ENCODE measurements around the gene MAP4K5. TPM values are rescaled to one million over a fixed set of nuclear protein-coding genes. Genes with fewer than 3 reads are reported as not detected.

Gene MAP4K5
- total RNA-seq, 1 experiment from 2014 or later = 42.7 TPM

DNA sequence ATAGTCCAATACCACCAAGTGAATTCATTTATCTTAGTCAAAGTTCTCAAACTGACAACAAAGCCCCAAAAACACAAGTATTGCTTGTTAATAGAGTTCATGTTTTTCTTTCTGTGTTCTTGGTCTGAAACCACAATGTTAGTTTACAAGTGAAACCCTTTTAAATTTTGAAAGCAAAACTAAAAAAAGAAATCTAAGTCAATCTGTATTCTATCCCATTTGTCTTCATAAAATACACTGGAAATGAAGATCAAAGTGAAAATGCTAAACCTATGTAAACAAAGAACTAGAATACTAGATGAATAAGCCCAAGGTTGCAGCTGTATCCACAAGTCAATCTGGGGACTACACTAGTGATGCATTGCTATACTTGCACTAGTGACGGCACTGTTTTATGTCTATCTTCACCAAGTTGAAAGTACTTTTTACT is 10.4 kb downstream of the MAP4K5 start:
- Histone ChIP-seq H3K9me3 (ENCODE audit: control insufficient read depth, low read depth, low read length) (no peaks in the 10 kb centered on the region), H4K20me1 (ENCODE audit: control insufficient read depth, insufficient read depth, insufficient read length) (no peaks in the 10 kb centered on the region), H4K8ac (replicated peaks; ENCODE audit: insufficient read length, low read depth, low read length) (no peak overlapping the region), H2AFZ (ENCODE audit: low read length) (no peak overlapping the region), H2BK5ac (ENCODE audit: insufficient read length, low read length) (no peak overlapping the region), H4K5ac (ENCODE audit: insufficient read length, low read depth, low read length) (no peak overlapping the region), H3K4ac (ENCODE audit: low read depth, low read length) (no peak overlapping the region), H2BK12ac (ENCODE audit: insufficient read length, low read depth, low read length) (no peak overlapping the region), H3K79me2 (ENCODE audit: insufficient read depth, low read length) (peaks cover 30% of the 10 kb centered on the region; the same call in 1 of the 2 replicates), H3K14ac (ENCODE audit: insufficient read depth, low read length) (no peak overlapping the region), H3K4me2 (ENCODE audit: insufficient read depth, insufficient read length, low read length) (no peak overlapping the region), H4K91ac (ENCODE audit: insufficient read length, low read depth, low read length) (no peak overlapping the region), H3K79me1 (ENCODE audit: insufficient read depth, low read depth, low read length, poor library complexity, severe bottlenecking) (peaks cover 11% of the 10 kb centered on the region), H3K56ac (ENCODE audit: insufficient read length, low read depth, low read length) (no peak overlapping the region), H3T11ph (ENCODE audit: low read length) (no peak overlapping the region), H2BK20ac (ENCODE audit: low read depth, low read length, poor library complexity, severe bottlenecking) (no peak overlapping the region), H3K27me3 (ENCODE audit: insufficient read depth, low read length) (no peaks in the 10 kb centered on the region), H3K4me1 (ENCODE audit: insufficient read depth, low read length) (peaks cover 2% of the 10 kb centered on the region; the same call in 1 of the 2 replicates), H3K27ac (ENCODE audit: insufficient read length, low read depth, low read length) (no peak overlapping the region), H2BK120ac (ENCODE audit: low read depth, low read length, poor library complexity, severe bottlenecking) (no peak overlapping the region), H3K9ac (ENCODE audit: extremely low read depth, insufficient read length, low read length) (no peak overlapping the region), H2AK5ac (ENCODE audit: insufficient read length, low read length) (no peak overlapping the region), H3K23me2 (ENCODE audit: insufficient read length, low read depth, low read length, poor library complexity, severe bottlenecking) (no peaks in the 10 kb centered on the region), H2BK15ac (ENCODE audit: low read depth, low read length) (no peak overlapping the region), H3K18ac (ENCODE audit: insufficient read length, low read depth, low read length) (no peak overlapping the region), H3K23ac (ENCODE audit: insufficient read length, low read depth, low read length) (no peak overlapping the region)
- H3K27ac Mint-ChIP-seq = no peak overlapping the region
- no peak for DNase-seq
- TF ChIP-seq, protein P1, sequence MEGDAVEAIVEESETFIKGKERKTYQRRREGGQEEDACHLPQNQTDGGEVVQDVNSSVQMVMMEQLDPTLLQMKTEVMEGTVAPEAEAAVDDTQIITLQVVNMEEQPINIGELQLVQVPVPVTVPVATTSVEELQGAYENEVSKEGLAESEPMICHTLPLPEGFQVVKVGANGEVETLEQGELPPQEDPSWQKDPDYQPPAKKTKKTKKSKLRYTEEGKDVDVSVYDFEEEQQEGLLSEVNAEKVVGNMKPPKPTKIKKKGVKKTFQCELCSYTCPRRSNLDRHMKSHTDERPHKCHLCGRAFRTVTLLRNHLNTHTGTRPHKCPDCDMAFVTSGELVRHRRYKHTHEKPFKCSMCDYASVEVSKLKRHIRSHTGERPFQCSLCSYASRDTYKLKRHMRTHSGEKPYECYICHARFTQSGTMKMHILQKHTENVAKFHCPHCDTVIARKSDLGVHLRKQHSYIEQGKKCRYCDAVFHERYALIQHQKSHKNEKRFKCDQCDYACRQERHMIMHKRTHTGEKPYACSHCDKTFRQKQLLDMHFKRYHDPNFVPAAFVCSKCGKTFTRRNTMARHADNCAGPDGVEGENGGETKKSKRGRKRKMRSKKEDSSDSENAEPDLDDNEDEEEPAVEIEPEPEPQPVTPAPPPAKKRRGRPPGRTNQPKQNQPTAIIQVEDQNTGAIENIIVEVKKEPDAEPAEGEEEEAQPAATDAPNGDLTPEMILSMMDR (conservative IDR thresholded peaks at IDR 0.05) = no peak
- peaks cover 0 to 8% (median 2%) of the 10 kb centered on the region in 3 experiments; a peak in 3 of 7 replicates for H3K36me3 Mint-ChIP-seq (ENCODE audit: insufficient read depth in 1 of 3, low read depth in 3 of 3)
- no CpG with 5 or more reads among the region's 1 CpG for WGBS (ENCODE audit: extremely low coverage, insufficient read length, low lambda C conversion rate)
- peaks cover 20 to 26% of the 10 kb centered on the region in 2 experiments for H3K4me1 Mint-ChIP-seq
- H3K27me3 Mint-ChIP-seq (ENCODE audit: low read depth) = no peaks in the 10 kb centered on the region
- H3K4me3 Mint-ChIP-seq = no peak overlapping the region
- H3K9me3 Mint-ChIP-seq = no peaks in the 10 kb centered on the region

All from H9 (cell line).